ENCODE results near the gene SLC36A1.

SLC36A1 gene

GRCh38 chr5:151451626-151452520, 4.5 kb downstream of the SLC36A1 start:
- DNase-seq (ENCODE audit: low read depth): no peak

GRCh38 chr5:151454166-151454565, 6.8 kb downstream of the SLC36A1 start:
- DNase-seq (ENCODE audit: low read depth): no peak

GRCh38 chr5:151454889-151455288, 7.5 kb downstream of the SLC36A1 start:
- no peak for DNase-seq (ENCODE audit: low read depth)

GRCh38 chr5:151456321-151456940, 9.0 kb downstream of the SLC36A1 start:
- DNase-seq (ENCODE audit: low read depth): no peak

- no peak for DNase-seq (ENCODE audit: low read depth)
These were observed 10.9 kb downstream of the SLC36A1 start for GRCh38 chr5:151458314-151458713.

- no peak for DNase-seq (ENCODE audit: low read depth)
These were observed 12.4 kb downstream of the SLC36A1 start for GRCh38 chr5:151459680-151460324.

GRCh38 chr5:151461312-151461711, 13.9 kb downstream of the SLC36A1 start:
- no peak for DNase-seq (ENCODE audit: low read depth)

- DNase-seq (ENCODE audit: low read depth): no peak
These were observed 16.0 kb downstream of the SLC36A1 start for GRCh38 chr5:151463137-151464029.

GRCh38 chr5:151464101-151464500, 16.7 kb downstream of the SLC36A1 start:
- no peak for DNase-seq (ENCODE audit: low read depth)

- no peak for DNase-seq (ENCODE audit: low read depth)
These were observed 18.1 kb downstream of the SLC36A1 start for GRCh38 chr5:151465476-151465875.

- DNase-seq (ENCODE audit: low read depth): no peak
These were observed 20.2 kb downstream of the SLC36A1 start for GRCh38 chr5:151467576-151467975.

GRCh38 chr5:151469386-151469785, 22.0 kb downstream of the SLC36A1 start:
- DNase-seq (ENCODE audit: low read depth): no peak

- DNase-seq (ENCODE audit: low read depth): no peak
These were observed 22.6 kb downstream of the SLC36A1 start for GRCh38 chr5:151469992-151470391.

- no peak for DNase-seq (ENCODE audit: low read depth)
These were observed 23.0 kb downstream of the SLC36A1 start for GRCh38 chr5:151470439-151470838.

GRCh38 chr5:151471276-151471675, 23.9 kb downstream of the SLC36A1 start:
- DNase-seq (ENCODE audit: low read depth): no peak

GRCh38 chr5:151474799-151475198, 27.4 kb downstream of the SLC36A1 start:
- no peak for DNase-seq (ENCODE audit: low read depth)

GRCh38 chr5:151475388-151475787, 28.0 kb downstream of the SLC36A1 start:
- DNase-seq (ENCODE audit: low read depth): no peak

- DNase-seq (ENCODE audit: low read depth): no peak
These were observed 28.6 kb downstream of the SLC36A1 start for GRCh38 chr5:151476016-151476415.

GRCh38 chr5:151477101-151477500, 29.7 kb downstream of the SLC36A1 start:
- DNase-seq (ENCODE audit: low read depth): no peak

- DNase-seq (ENCODE audit: low read depth): no peak
These were observed 33.2 kb downstream of the SLC36A1 start for GRCh38 chr5:151480384-151481293.

- no peak for DNase-seq (ENCODE audit: low read depth)
These were observed 35.8 kb downstream of the SLC36A1 start for GRCh38 chr5:151483176-151483575.

All from activated T-helper 1 cell treated with Interleukin-2 at 50 U/mL for 16 hours (primary cell).